Upper lobe of right lung (tissue), 1 donor: ENCODE results near the gene CD99L2. TPM values are rescaled to one million over a fixed set of nuclear protein-coding genes. Genes with fewer than 3 reads are reported as not detected.

Experiments used
- ATAC-seq: fragments of 200-7000 bp; cut with Tn5 transposase; one replicate; pipeline ENCODE4 v1.9.1; 2020; ENCODE audit warnings: mild to moderate bottlenecking, moderate library complexity
- DNase-seq: peaks from one replicate; pipeline ENCODE4 v3.0.0-alpha.2; 2020
- H3K27ac ChIP-seq: fragments of 200-600 bp; one replicate; pipeline ENCODE4 v1.8.0; 2022
- H3K27me3 ChIP-seq: fragments of 200-600 bp; one replicate; pipeline ENCODE4 v1.8.0; 2022; ENCODE audit warnings: mild to moderate bottlenecking
- H3K36me3 ChIP-seq: fragments of 200-600 bp; one replicate; pipeline ENCODE4 v1.8.0; 2022
- H3K4me1 ChIP-seq: fragments of 200-600 bp; one replicate; pipeline ENCODE4 v1.8.0; 2022
- H3K4me3 ChIP-seq: fragments of 200-600 bp; one replicate; pipeline ENCODE4 v1.8.0; 2022; ENCODE audit warnings: mild to moderate bottlenecking
- H3K9me3 ChIP-seq: fragments of 200-600 bp; one replicate; pipeline ENCODE4 v1.8.0; 2022
- CTCF ChIP-seq: fragments of 200-600 bp; IDR thresholded peaks from one replicate; pipeline ENCODE4 v1.8.0; 2022; ENCODE audit warnings: antibody characterized with exemption
- intact Hi-C: fragments of 100-400 bp; cut with DNase I; formaldehyde crosslinking; loops from one replicate; pipeline ENCODE4 v1.11.0; 2022
- total RNA-seq: library from RNA; stranded (reverse); fragmentation: NEBNext Ultra II Directional; extraction: Animal tissue kit (Norgen Biotek cat#: 25700); gene quantifications from one replicate; pipeline ENCODE4 v1.2.1, GENCODE V29; 2021
- donor health status: DM: no; HTN: yes; CAD: no; lungs with severe emphysema.

Gene CD99L2
- total RNA-seq, 1 donor from 2014 or later: 38.4 TPM

- no peaks in the 10 kb centered on the region for H3K36me3 ChIP-seq
- ATAC-seq (no peak), DNase-seq (no peak)
- H3K27me3 ChIP-seq: no peaks in the 10 kb centered on the region
- H3K4me3 ChIP-seq: no peak overlapping the region
- H3K27ac ChIP-seq: no peak overlapping the region
- no peaks in the 10 kb centered on the region for H3K9me3 ChIP-seq
- H3K4me1 ChIP-seq: no peaks in the 10 kb centered on the region
- intact Hi-C loops: loop anchor here (10.0 kb wide), 1 partner anchor 307 kb away; no protein-coding TSS in a partner anchor
- TF ChIP-seq CTCF: no peak
Observed at GRCh38 chrX:150777328-150777992, 121.0 kb downstream of the CD99L2 start.

GRCh38 chrX:150775569-150776350 lies 122.7 kb downstream of the CD99L2 start:
- Histone ChIP-seq H3K4me1 (no peaks in the 10 kb centered on the region), H3K36me3 (no peaks in the 10 kb centered on the region), H3K9me3 (no peaks in the 10 kb centered on the region), H3K4me3 (no peak overlapping the region), H3K27ac (no peak overlapping the region), H3K27me3 (no peaks in the 10 kb centered on the region)
- ATAC-seq (no peak), DNase-seq (no peak)
- TF ChIP-seq CTCF: no peak
- intact Hi-C loops: loop anchor here (10.0 kb wide), 1 partner anchor 309 kb away; no protein-coding TSS in a partner anchor

- Histone ChIP-seq H3K4me3 (no peak overlapping the region), H3K36me3 (no peaks in the 10 kb centered on the region), H3K9me3 (no peaks in the 10 kb centered on the region), H3K4me1 (no peaks in the 10 kb centered on the region), H3K27ac (no peak overlapping the region), H3K27me3 (no peaks in the 10 kb centered on the region)
- TF ChIP-seq CTCF: no peak
- ATAC-seq: no peak
- no peak for DNase-seq
- intact Hi-C loops: loop anchor here (10.0 kb wide), 1 partner anchor 310 kb away; no protein-coding TSS in a partner anchor
Observed at GRCh38 chrX:150774798-150775568, 123.5 kb downstream of the CD99L2 start.

GRCh38 chrX:150773634-150774033 lies 124.8 kb downstream of the CD99L2 start:
- intact Hi-C loops: loop anchor here (10.0 kb wide), 1 partner anchor 311 kb away; no protein-coding TSS in a partner anchor
- TF ChIP-seq CTCF: no peak
- no peak for DNase-seq
- H3K4me3 ChIP-seq: no peak overlapping the region
- H3K36me3 ChIP-seq: no peaks in the 10 kb centered on the region
- H3K27ac ChIP-seq: no peak overlapping the region
- no peaks in the 10 kb centered on the region for H3K4me1 ChIP-seq
- H3K9me3 ChIP-seq: no peaks in the 10 kb centered on the region
- ATAC-seq: no peak
- no peaks in the 10 kb centered on the region for H3K27me3 ChIP-seq

GRCh38 chrX:150773117-150773516 lies 125.4 kb downstream of the CD99L2 start:
- no peak for DNase-seq
- no peaks in the 10 kb centered on the region for H3K4me1 ChIP-seq
- no peak for ATAC-seq
- H3K27me3 ChIP-seq: no peaks in the 10 kb centered on the region
- H3K27ac ChIP-seq: no peak overlapping the region
- no peaks in the 10 kb centered on the region for H3K9me3 ChIP-seq
- intact Hi-C loops: loop anchor here (10.0 kb wide), 1 partner anchor 312 kb away; no protein-coding TSS in a partner anchor
- no peaks in the 10 kb centered on the region for H3K36me3 ChIP-seq
- H3K4me3 ChIP-seq: no peak overlapping the region
- no peak for TF ChIP-seq CTCF
